Stimulated activated effector memory CD8-positive, alpha-beta T cell treated with anti-CD3 and anti-CD28 coated beads, Interleukin-12 subunit alpha, Interleukin-12 subunit beta, amount 100 ng/mL, for 72 hours (primary cell): Measurements from ENCODE around the gene AFAP1.
"Not testable (repeated sequence)": the region's sequence is repeated elsewhere in the genome, so short reads cannot be mapped to it uniquely, and the experiment has no call there.

Source experiments
- ATAC-seq: fragments of 150-1000 bp; cut with Tn5 transposase; 2 replicates; pipeline ENCODE4 v1.10.0; 2021
- DNase-seq, 2 donors: peaks; one replicate each; pipeline ENCODE4 v3.0.0; 2021 to 2022; ENCODE audit warnings: low spot score in 2 of 2
- H3K27ac Mint-ChIP-seq: one replicate; pipeline ENCODE4 v1.8.0; 2022; ENCODE audit warnings: mild to moderate bottlenecking, mixed read lengths
- H3K36me3 Mint-ChIP-seq: one replicate; pipeline ENCODE4 v1.8.0; 2022; ENCODE audit warnings: mild to moderate bottlenecking, mixed read lengths
- H3K4me1 Mint-ChIP-seq: one replicate; pipeline ENCODE4 v1.8.0; 2022; ENCODE audit warnings: mixed read lengths
- H3K4me3 Mint-ChIP-seq: one replicate; pipeline ENCODE4 v1.8.0; 2022; ENCODE audit warnings: mild to moderate bottlenecking, mixed read lengths
- H3K9me3 Mint-ChIP-seq: one replicate; pipeline ENCODE4 v1.8.0; 2022; ENCODE audit warnings: mixed read lengths

AFAP1 gene

GRCh38 chr4:7960790-7961655 is 21.4 kb upstream of the AFAP1 start:
- DNase-seq (peak; percentile 55 to 87), ATAC-seq (peak; percentile 89)
- Mint-ChIP-seq H3K4me1 (peaks cover 57% of the 10 kb centered on the region), H3K36me3 (peaks cover 9% of the 10 kb centered on the region), H3K9me3 (no peaks in the 10 kb centered on the region), H3K27ac (peak overlapping the region; percentile 88), H3K4me3 (peak overlapping the region; percentile 21)

GRCh38 chr4:7960017-7960789 is 20.5 kb upstream of the AFAP1 start:
- peak; percentile 77 for ATAC-seq
- H3K36me3 Mint-ChIP-seq = peaks cover 9% of the 10 kb centered on the region

DNA sequence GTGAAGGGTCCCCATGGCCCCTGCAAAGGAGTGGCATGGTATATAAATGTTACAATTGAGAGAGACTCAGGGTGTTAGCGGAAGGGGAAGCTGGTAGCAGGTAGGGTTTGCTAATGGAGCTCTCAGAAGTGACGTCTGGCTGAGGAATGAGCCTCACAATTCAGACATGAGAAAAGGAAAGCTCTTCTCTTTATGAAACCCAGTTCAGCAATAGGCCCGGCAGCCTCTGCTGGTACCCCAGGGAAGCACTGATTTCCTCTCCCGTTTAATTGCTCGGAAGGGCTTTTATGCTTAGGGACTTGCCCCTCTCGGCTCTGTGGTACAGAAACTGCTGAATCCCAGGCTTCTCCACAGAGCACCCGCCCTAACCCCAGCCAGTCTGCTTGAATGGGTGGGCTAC is 19.4 kb upstream of the AFAP1 start:
- H3K4me3 Mint-ChIP-seq = no peak overlapping the region
- H3K36me3 Mint-ChIP-seq = peaks cover 9% of the 10 kb centered on the region
- ATAC-seq (no peak), DNase-seq (no peak)
- H3K9me3 Mint-ChIP-seq = no peaks in the 10 kb centered on the region
- peaks cover 38% of the 10 kb centered on the region for H3K4me1 Mint-ChIP-seq
- peak overlapping the region; percentile 60 for H3K27ac Mint-ChIP-seq

More at GRCh38 chr4:7960017-7960789, 20.5 kb upstream of the AFAP1 start:
- Mint-ChIP-seq H3K4me1 (peaks cover 49% of the 10 kb centered on the region), H3K27ac (peak overlapping the region; percentile 88), H3K4me3 (peak overlapping the region; percentile 21), H3K9me3 (no peaks in the 10 kb centered on the region)
- DNase-seq = no peak

DNA sequence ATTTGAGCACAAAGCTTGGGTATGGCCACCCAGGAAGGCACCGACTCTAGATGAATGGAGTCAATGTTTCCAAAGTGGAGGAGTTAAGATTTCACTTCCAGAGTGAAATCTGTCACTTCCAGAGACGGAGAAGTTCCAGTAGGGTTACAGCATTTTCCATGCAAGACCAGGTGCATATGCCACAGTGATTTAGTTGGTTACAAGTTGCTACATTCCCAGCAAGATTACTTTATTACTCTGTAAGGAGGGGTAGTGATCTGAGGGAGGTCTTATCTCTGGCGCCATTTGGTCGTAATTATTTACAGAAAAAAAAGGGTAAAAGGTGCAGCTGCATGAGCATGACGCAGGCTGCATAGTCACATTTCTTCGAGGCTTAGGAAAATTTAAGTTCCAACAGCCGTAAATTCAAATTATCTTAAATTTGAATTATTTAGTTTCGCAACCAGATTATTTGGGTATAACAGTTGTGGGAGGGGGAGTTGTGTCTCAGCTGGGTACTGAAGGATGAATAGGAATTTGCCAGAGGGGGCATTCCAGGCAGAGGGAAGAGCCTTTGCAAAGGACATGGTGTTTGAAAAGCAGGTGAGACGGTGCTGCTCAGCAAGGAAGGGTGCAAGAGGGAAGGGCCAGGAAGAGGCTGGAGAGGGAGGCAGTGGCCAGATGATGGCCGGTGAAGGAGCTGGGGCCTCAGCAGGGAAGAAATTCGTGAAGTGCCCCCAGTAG is 17.4 kb upstream of the AFAP1 start:
- Mint-ChIP-seq H3K27ac (no peak overlapping the region), H3K9me3 (no peaks in the 10 kb centered on the region), H3K36me3 (peaks cover 9% of the 10 kb centered on the region), H3K4me1 (peaks cover 20% of the 10 kb centered on the region), H3K4me3 (no peak overlapping the region)
- DNase-seq (no peak), ATAC-seq (no peak)

- H3K27ac Mint-ChIP-seq = no peak overlapping the region
- no peak overlapping the region for H3K4me3 Mint-ChIP-seq
- no peak for ATAC-seq
- no peak for DNase-seq
- H3K9me3 Mint-ChIP-seq = no peaks in the 10 kb centered on the region
- H3K36me3 Mint-ChIP-seq = peaks cover 9% of the 10 kb centered on the region
- peaks cover 19% of the 10 kb centered on the region for H3K4me1 Mint-ChIP-seq
Measured at GRCh38 chr4:7956270-7956808, 16.7 kb upstream of the AFAP1 start.

DNA sequence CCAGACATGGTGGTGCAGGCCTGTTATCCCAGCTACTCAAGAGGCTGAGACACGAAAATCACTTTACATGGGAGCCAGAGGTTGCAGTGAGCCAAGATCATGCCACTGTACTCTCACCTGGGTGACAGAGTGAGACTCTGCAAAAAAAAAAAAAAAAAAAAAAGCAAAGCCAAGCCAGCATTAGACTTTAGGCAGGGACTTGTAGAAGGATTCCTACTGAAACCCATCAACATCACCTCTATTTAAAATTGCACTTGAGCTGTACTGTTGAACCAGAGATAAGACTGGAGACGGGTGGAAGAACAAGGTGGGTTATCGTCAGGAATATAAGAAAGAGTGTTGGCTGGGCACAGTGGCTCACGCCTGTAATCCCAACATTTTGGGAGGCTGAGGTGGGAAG is 15.7 kb upstream of the AFAP1 start:
- DNase-seq (no peak), ATAC-seq (no peak)
- peaks cover under 1% of the 10 kb centered on the region for H3K36me3 Mint-ChIP-seq
- H3K4me3 Mint-ChIP-seq = no peak overlapping the region
- H3K9me3 Mint-ChIP-seq = no peaks in the 10 kb centered on the region
- no peak overlapping the region for H3K27ac Mint-ChIP-seq
- H3K4me1 Mint-ChIP-seq = peaks cover 10% of the 10 kb centered on the region

GRCh38 chr4:7952615-7953014 is 13.0 kb upstream of the AFAP1 start:
- Mint-ChIP-seq H3K4me1 (peaks cover 16% of the 10 kb centered on the region), H3K4me3 (no peak overlapping the region), H3K27ac (no peak overlapping the region), H3K36me3 (no peaks in the 10 kb centered on the region), H3K9me3 (no peaks in the 10 kb centered on the region)
- ATAC-seq (no peak), DNase-seq (no peak)

GRCh38 chr4:7950301-7951092 is 10.8 kb upstream of the AFAP1 start:
- H3K9me3 Mint-ChIP-seq = no peaks in the 10 kb centered on the region
- DNase-seq (no peak), ATAC-seq (no peak)
- no peaks in the 10 kb centered on the region for H3K36me3 Mint-ChIP-seq
- no peak overlapping the region for H3K4me3 Mint-ChIP-seq
- H3K4me1 Mint-ChIP-seq = peaks cover 16% of the 10 kb centered on the region
- H3K27ac Mint-ChIP-seq = peak overlapping the region; percentile 24

DNA sequence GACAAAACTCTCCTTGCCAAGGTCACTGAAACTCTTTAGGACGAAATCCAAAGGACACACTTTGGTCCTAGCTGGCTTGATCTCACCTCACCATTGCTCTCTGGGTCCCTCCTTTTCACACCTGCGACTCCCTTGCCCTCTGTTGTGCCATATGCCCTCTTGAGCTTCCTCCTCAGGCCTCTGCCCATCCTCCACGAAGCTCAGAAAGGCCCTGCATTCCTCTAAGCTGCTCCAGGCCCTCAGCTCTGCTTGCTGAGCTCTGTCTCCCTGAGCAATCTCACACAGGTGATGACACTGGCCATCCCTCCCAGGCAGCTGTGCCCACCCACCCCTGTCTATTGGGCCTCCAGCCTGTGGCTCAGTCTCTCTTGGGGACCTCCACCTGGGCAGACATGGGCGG is 10.1 kb upstream of the AFAP1 start:
- H3K36me3 Mint-ChIP-seq = no peaks in the 10 kb centered on the region
- ATAC-seq = no peak

DNA sequence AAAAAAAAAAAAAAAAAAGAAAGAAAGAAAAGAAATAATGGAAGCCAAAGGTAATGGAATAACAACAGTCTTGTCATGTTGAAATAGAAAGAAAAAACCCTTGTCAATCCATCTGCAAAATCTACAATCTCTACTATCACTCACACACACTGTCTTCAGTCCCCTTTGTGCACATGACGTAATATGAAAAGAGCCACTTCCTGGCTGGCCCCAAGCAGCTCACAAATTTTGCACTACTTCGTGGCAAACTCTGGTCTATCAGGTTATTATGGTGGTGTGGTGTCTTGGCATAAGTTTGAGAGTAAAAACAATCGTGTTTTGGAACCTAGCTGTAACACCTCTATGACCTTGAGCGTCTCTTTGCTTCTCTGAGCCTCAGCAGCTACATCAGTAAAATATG is 8.3 kb upstream of the AFAP1 start:
- peak; percentile 84 for ATAC-seq
- H3K27ac Mint-ChIP-seq = no peak overlapping the region
- H3K4me3 Mint-ChIP-seq = no peak overlapping the region
- H3K4me1 Mint-ChIP-seq = peaks cover 16% of the 10 kb centered on the region
- no peaks in the 10 kb centered on the region for H3K9me3 Mint-ChIP-seq
- no peak for DNase-seq
- H3K36me3 Mint-ChIP-seq = no peaks in the 10 kb centered on the region

More for the DNA sequence above, 10.1 kb upstream of the AFAP1 start:
- Mint-ChIP-seq H3K9me3 (no peaks in the 10 kb centered on the region), H3K27ac (peak overlapping the region; percentile 24), H3K4me1 (peaks cover 16% of the 10 kb centered on the region), H3K4me3 (no peak overlapping the region)
- DNase-seq = no peak

DNA sequence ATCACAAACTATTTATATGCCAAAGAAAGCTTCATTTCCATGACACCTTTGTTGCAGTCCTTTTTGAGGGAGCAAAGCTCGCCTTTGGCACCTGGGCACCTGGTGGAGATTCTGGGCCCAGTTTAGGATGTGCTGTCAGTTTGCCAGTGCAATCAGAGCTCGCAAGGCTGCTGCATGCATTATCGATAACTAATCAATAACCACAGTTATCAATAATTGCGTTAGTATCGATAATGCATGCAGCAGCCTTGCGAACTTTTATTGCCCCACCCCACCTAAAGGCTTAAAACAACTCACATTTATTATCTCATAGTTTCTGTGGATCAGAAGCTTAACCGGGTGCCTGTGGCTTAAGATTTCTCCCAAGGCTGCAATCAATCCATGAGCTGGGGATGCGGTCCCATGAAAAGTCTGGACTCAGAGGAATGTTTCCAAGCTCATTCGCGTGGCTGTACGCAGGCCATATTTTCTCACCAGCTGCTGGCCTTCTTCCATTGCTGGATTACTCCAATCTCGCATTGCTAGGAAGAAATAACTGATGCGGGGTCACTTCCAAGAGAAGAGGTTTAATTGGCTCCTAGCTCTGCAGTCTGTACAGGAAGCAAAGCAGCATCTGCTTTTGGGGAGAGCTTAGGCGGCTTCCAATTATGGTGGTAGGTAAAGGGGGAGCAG is 6.2 kb upstream of the AFAP1 start:
- Mint-ChIP-seq H3K27ac (no peak overlapping the region), H3K9me3 (no peaks in the 10 kb centered on the region), H3K4me1 (peaks cover 21% of the 10 kb centered on the region), H3K4me3 (no peak overlapping the region), H3K36me3 (no peaks in the 10 kb centered on the region)
- DNase-seq = no peak
- ATAC-seq = no peak

GRCh38 chr4:7944599-7945220 is 5.0 kb upstream of the AFAP1 start:
- H3K9me3 Mint-ChIP-seq = no peaks in the 10 kb centered on the region
- no peak for ATAC-seq
- H3K36me3 Mint-ChIP-seq = no peaks in the 10 kb centered on the region
- peaks cover 21% of the 10 kb centered on the region for H3K4me1 Mint-ChIP-seq
- no peak overlapping the region for H3K4me3 Mint-ChIP-seq
- no peak overlapping the region for H3K27ac Mint-ChIP-seq
- no peak for DNase-seq

GRCh38 chr4:7943688-7944087 is 4.0 kb upstream of the AFAP1 start:
- H3K27ac Mint-ChIP-seq, DNase-seq, ATAC-seq, H3K36me3 Mint-ChIP-seq, H3K4me3 Mint-ChIP-seq, H3K9me3 Mint-ChIP-seq: not testable (repeated sequence)
- peaks cover 14% of the 10 kb centered on the region for H3K4me1 Mint-ChIP-seq

GRCh38 chr4:7943211-7943610 is 3.5 kb upstream of the AFAP1 start:
- H3K36me3 Mint-ChIP-seq = no peaks in the 10 kb centered on the region
- no peak overlapping the region for H3K27ac Mint-ChIP-seq
- ATAC-seq (no peak), DNase-seq (no peak)
- H3K9me3 Mint-ChIP-seq = no peaks in the 10 kb centered on the region
- H3K4me3 Mint-ChIP-seq = no peak overlapping the region
- H3K4me1 Mint-ChIP-seq = peaks cover 14% of the 10 kb centered on the region
